Endothelial cell of umbilical vein (primary cell): ENCODE measurements around the gene SULF2. TPM values are rescaled to one million over a fixed set of nuclear protein-coding genes. Genes with fewer than 3 reads are reported as not detected.

Source experiments
- BruUV-seq: library from RNA; stranded (reverse); fragments of 400-500 nt; replicated peaks from 2 replicates; lab custom pipeline; 2021; lab: Mats Ljungman, UMichigan
- CTCF ChIA-PET: fragments of 300-600, 350-600 bp; sonication (Branson Sonifier 250); formaldehyde crosslinking; loops from one replicate; lab custom pipeline; 2021; ENCODE audit warnings: antibody characterized with exemption, inconsistent platforms; lab: Charles Lee
- POLR2A ChIA-PET: fragments of 300-600, 350-600 bp; sonication (Branson Sonifier 250); formaldehyde crosslinking; loops from one replicate; lab custom pipeline; 2021; ENCODE audit warnings: antibody characterized with exemption, inconsistent platforms; lab: Charles Lee
- DNase-seq: peaks from one replicate; pipeline ENCODE4 v3.0.0-alpha.2; 2011; ENCODE audit warnings: low read depth, low spot score
- FAIRE-seq: peaks from 2 replicates; lab custom pipeline; 2011; peaks lifted over from hg19 to GRCh38; lab: Jason Lieb, UNC
- H2AFZ ChIP-seq: 2 replicates; pipeline ENCODE4 v1.6.0; 2012; ENCODE audit warnings: low read depth, low read length, control low read depth, inconsistent platforms
- H3K27ac ChIP-seq: 2 replicates; pipeline ENCODE4 v1.5.1; 2011; ENCODE audit warnings: low read depth, mild to moderate bottlenecking, control low read depth, low read length, moderate library complexity; ENCODE audit not compliant: insufficient read depth
- H3K27me3 ChIP-seq, 2 experiments: 2 replicates each; pipeline versions ENCODE4 v1.6.0 to v1.6.1; 2011; ENCODE audit warnings: low read length in 2 of 2, mixed read lengths in 1 of 2; ENCODE audit not compliant: control insufficient read depth in 2 of 2, insufficient read depth in 2 of 2
- H3K36me3 ChIP-seq, 2 experiments: 2 replicates in 1 of 2; 3 replicates in 1 of 2; pipeline ENCODE4 v1.5.1; 2011; ENCODE audit warnings: low read length in 2 of 2, mild to moderate bottlenecking in 1 of 2, moderate library complexity in 1 of 2; ENCODE audit not compliant: control insufficient read depth in 2 of 2, insufficient read depth in 2 of 2; ENCODE audit errors: extremely low read depth in 1 of 2
- H3K4me1 ChIP-seq: 3 replicates; pipeline ENCODE4 v1.5.1; 2011; ENCODE audit warnings: mild to moderate bottlenecking, low read length; ENCODE audit not compliant: control insufficient read depth, insufficient read depth; ENCODE audit errors: extremely low read depth
- H3K4me2 ChIP-seq: 2 replicates; pipeline ENCODE4 v1.6.1; 2011; ENCODE audit warnings: low read length, control low read depth, mixed read lengths; ENCODE audit not compliant: insufficient read depth
- H3K4me3 ChIP-seq, 3 experiments: fragments of 200-600 bp in 1 of 3; sonication (generic), shearing (Covaris generic) in 1 of 3; replicated peaks in 1 of 3; 2 replicates each; pipeline ENCODE4 v1.5.1; 2011 to 2016; ENCODE audit warnings: control low read depth in 3 of 3, low read length in 3 of 3, mild to moderate bottlenecking in 2 of 3, inconsistent platforms in 1 of 3, low read depth in 1 of 3, moderate library complexity in 1 of 3; ENCODE audit not compliant: insufficient read depth in 1 of 3
- H3K79me2 ChIP-seq: 2 replicates; pipeline ENCODE4 v1.6.0; 2012; ENCODE audit warnings: low read length, inconsistent platforms; ENCODE audit not compliant: control insufficient read depth, insufficient read depth
- H3K9ac ChIP-seq: replicated peaks from 2 replicates; pipeline ENCODE3; 2011; ENCODE audit warnings: low read length, control low read depth; ENCODE audit not compliant: insufficient read depth; ENCODE audit errors: extremely low read depth
- H3K9me1 ChIP-seq: replicated peaks from 3 replicates; pipeline ENCODE4 v1.6.0; 2011; ENCODE audit warnings: mild to moderate bottlenecking, low read length; ENCODE audit not compliant: control insufficient read depth, insufficient read depth; ENCODE audit errors: extremely low read depth
- H3K9me3 ChIP-seq: replicated peaks from 2 replicates; pipeline ENCODE4 v1.5.1; 2012; ENCODE audit warnings: low read length, inconsistent platforms; ENCODE audit not compliant: control insufficient read depth, insufficient read depth
- H4K20me1 ChIP-seq: replicated peaks from 2 replicates; pipeline ENCODE3; 2011; ENCODE audit warnings: mild to moderate bottlenecking, low read length; ENCODE audit not compliant: control insufficient read depth, insufficient read depth; ENCODE audit errors: extremely low read depth
- EZH2 ChIP-seq: IDR thresholded peaks from 2 replicates; pipeline ENCODE4 v1.6.1; 2012; ENCODE audit warnings: borderline replicate concordance, low read depth, mild to moderate bottlenecking, moderate library complexity, low read length, inconsistent platforms; ENCODE audit not compliant: severe bottlenecking
- FOS ChIP-seq: IDR thresholded peaks from 2 replicates; pipeline ENCODE4 v1.6.1; 2011; ENCODE audit warnings: mild to moderate bottlenecking, low read length, moderate library complexity, borderline replicate concordance; ENCODE audit not compliant: insufficient read depth
- GATA2 ChIP-seq: IDR thresholded peaks from 2 replicates; pipeline ENCODE4 v1.7.0; 2011; ENCODE audit warnings: low read depth, mild to moderate bottlenecking, moderate library complexity, mixed read lengths, low read length; ENCODE audit not compliant: insufficient read length, insufficient read depth
- JUN ChIP-seq: IDR thresholded peaks from 2 replicates; pipeline ENCODE4 v1.6.1; 2011; ENCODE audit warnings: borderline replicate concordance, low read depth; ENCODE audit not compliant: insufficient read length, insufficient read depth
- MYC ChIP-seq: IDR thresholded peaks from one replicate; pipeline ENCODE4 v1.6.1; 2011; ENCODE audit warnings: mild to moderate bottlenecking, low read depth, low read length
- POLR2A ChIP-seq: IDR thresholded peaks from 2 replicates; pipeline ENCODE4 v1.6.1; 2012; ENCODE audit warnings: low read depth, mild to moderate bottlenecking, control low read depth, low read length
- POLR2AphosphoS5 ChIP-seq: IDR thresholded peaks from 2 replicates; pipeline ENCODE4 v1.6.1; 2012; ENCODE audit warnings: low read depth, mild to moderate bottlenecking, control low read depth, low read length, moderate library complexity; ENCODE audit not compliant: insufficient read depth
- dilution Hi-C: fragments of 300-500 bp; cut with MboI; formaldehyde crosslinking; loops from one replicate; pipeline ENCODE4 v1.15.0; 2019; ENCODE audit warnings: low sequenced_read_pairs; ENCODE audit not compliant: extremely low pct_ligation_motif_present
- intact Hi-C: fragments of 100-400 bp; cut with micrococcal nuclease; formaldehyde crosslinking; loops from one replicate; pipeline ENCODE4 v1.10.0; 2022
- polyA plus RNA-seq, 4 experiments: library from polyadenylated mRNA; depleted of rRNA in 3 of 4; stranded (reverse) in 3 of 4; unstranded in 1 of 4; fragments of >200 nt; gene quantifications; 2 replicates each; pipeline versions ENCODE4 v1.2.1 to v1.2.3, GENCODE V29; 2011 to 2012; ENCODE audit warnings: missing spikeins in 1 of 4
- total RNA-seq: library from RNA; stranded (reverse); gene quantifications from 2 replicates; pipeline ENCODE4 v1.2.3, GENCODE V29; 2021
- TF ChIP-seq, protein P1 (sequence below), 2 donors: IDR thresholded peaks; 1 replicate in 1 of 2; 2 replicates in 1 of 2; pipeline ENCODE4 v1.5.1; 2011; ENCODE audit warnings: low read length in 2 of 2, mild to moderate bottlenecking in 2 of 2, moderate library complexity in 2 of 2, control low read depth in 1 of 2, inconsistent platforms in 1 of 2, low read depth in 1 of 2; ENCODE audit not compliant: insufficient read depth in 1 of 2; ENCODE audit errors: extremely low read depth in 1 of 2
- TF ChIP-seq, protein P2 (sequence below): IDR thresholded peaks from 2 replicates; pipeline ENCODE4 v1.6.1; 2011; ENCODE audit not compliant: insufficient read depth, insufficient read length

The SULF2 gene
- total and polyA plus RNA-seq, 2 donors (not counting 3 experiments of a cell fraction or from before 2014, with no cell fraction given), result 58.5 to 160 TPM

DNA sequence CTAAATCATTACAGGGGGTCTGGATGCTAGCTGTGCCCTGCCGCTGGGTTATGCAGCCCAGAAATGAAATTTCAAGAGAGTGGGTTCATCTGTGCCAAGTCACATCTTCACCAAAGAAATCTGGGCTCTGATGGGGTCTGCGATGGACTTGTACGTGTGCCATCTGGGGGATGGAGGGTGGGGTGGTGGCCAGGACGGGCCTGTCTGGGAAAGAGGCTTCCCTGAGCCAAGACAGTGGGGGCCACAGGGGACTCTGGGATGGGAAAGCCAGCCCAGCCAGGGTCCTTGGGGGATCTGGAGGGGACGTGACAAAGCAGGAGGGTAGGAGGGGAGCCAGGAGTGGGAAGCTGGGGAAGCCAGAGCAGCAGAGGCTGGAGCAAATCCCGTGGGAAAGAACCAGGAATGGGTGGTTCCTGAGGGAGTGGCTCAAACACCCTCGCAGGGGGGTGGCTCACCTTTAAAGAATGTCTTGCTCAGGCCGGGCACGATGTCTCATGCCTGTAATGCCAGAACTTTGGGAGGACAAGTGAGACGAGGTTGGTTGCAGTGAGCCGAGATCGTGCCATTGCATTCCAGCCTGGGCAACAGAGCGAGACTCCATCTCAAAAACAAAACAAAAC lies 36.3 kb upstream of the SULF2 start:
- no peak for FAIRE-seq

DNA sequence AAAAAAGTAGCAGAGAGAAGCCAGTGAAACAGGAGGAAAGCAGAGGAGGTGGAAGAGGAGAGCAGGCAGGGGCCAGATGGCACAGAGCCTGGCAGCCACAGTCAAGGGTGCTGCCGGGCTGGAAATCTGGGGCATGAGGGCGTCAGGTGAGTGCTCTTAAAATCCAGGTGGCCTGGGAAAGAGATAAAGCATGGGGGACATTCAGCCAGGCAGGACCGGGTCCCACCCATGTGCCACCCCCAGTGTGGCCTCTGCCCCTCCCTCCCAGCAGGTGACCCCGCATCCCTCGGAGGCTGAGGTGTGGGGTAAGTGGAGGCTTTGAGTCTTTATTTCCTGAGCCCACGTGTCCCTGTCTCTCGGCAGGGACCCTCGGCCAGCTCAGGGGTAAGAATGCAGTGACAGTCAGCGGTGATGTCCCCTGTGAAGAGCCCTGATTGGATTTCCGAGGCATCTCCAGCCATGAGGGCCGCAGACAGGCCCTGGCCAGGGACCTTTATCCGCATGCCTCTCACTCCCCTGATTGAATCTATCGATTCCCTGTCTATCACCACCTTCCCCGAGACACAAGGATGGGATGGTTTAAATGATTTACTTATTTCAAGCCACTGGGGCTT lies 33.8 kb upstream of the SULF2 start:
- Histone ChIP-seq H4K20me1 (no peaks in the 10 kb centered on the region), H3K9me1 (no peaks in the 10 kb centered on the region), H3K9me3 (no peaks in the 10 kb centered on the region), H3K27ac (no peak overlapping the region), H3K36me3 (no peaks in the 10 kb centered on the region), H3K4me1 (no peaks in the 10 kb centered on the region), H3K4me3 (no peak overlapping the region), H3K27me3 (peaks cover 2 to 3% of the 10 kb centered on the region in 2 experiments), H3K9ac (no peak overlapping the region), H3K4me2 (no peak overlapping the region), H2AFZ (no peak overlapping the region), H3K79me2 (no peaks in the 10 kb centered on the region)
- CTCF ChIA-PET, result interaction anchor here (2.1 kb wide), 1 partner anchor 76 kb away, joined by 5 read pairs; no protein-coding TSS in a partner anchor
- no TSS peak for BruUV-seq
- POLR2A ChIA-PET, result no interaction called here
- dilution Hi-C loops, result no loop called here
- TF ChIP-seq, protein P1, sequence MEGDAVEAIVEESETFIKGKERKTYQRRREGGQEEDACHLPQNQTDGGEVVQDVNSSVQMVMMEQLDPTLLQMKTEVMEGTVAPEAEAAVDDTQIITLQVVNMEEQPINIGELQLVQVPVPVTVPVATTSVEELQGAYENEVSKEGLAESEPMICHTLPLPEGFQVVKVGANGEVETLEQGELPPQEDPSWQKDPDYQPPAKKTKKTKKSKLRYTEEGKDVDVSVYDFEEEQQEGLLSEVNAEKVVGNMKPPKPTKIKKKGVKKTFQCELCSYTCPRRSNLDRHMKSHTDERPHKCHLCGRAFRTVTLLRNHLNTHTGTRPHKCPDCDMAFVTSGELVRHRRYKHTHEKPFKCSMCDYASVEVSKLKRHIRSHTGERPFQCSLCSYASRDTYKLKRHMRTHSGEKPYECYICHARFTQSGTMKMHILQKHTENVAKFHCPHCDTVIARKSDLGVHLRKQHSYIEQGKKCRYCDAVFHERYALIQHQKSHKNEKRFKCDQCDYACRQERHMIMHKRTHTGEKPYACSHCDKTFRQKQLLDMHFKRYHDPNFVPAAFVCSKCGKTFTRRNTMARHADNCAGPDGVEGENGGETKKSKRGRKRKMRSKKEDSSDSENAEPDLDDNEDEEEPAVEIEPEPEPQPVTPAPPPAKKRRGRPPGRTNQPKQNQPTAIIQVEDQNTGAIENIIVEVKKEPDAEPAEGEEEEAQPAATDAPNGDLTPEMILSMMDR (IDR thresholded peaks at IDR 0.05; ENCODE audit: extremely low read depth in 1 of 2, insufficient read depth in 1 of 2, low read depth in 1 of 2, low read length in 2 of 2), result no peak
- no peak for TF ChIP-seq POLR2AphosphoS5
- no peak for TF ChIP-seq MYC
- TF ChIP-seq, protein P2, sequence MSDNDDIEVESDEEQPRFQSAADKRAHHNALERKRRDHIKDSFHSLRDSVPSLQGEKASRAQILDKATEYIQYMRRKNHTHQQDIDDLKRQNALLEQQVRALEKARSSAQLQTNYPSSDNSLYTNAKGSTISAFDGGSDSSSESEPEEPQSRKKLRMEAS, result no peak
- TF ChIP-seq POLR2A, result no peak
- TF ChIP-seq GATA2, result no peak
- TF ChIP-seq FOS, result no peak
- no peak for TF ChIP-seq EZH2
- no peak for TF ChIP-seq JUN
- intact Hi-C loops, result no loop called here
- no peak for DNase-seq
- FAIRE-seq, result no peak

More for the DNA sequence above, 36.3 kb upstream of the SULF2 start:
- H3K4me3 ChIP-seq, result no peak overlapping the region
- intact Hi-C loops (no loop called here), dilution Hi-C loops (no loop called here)
- ChIA-PET CTCF (interaction anchor here (2.1 kb wide), 1 partner anchor 74 kb away, joined by 5 read pairs; no protein-coding TSS in a partner anchor), POLR2A (no interaction called here)
- no peaks in the 10 kb centered on the region for H3K27me3 ChIP-seq
- no peak overlapping the region for H3K9ac ChIP-seq
- no peaks in the 10 kb centered on the region for H3K4me1 ChIP-seq
- H3K9me3 ChIP-seq, result no peaks in the 10 kb centered on the region
- H4K20me1 ChIP-seq, result no peaks in the 10 kb centered on the region
- H3K4me2 ChIP-seq, result no peak overlapping the region
- H2AFZ ChIP-seq, result no peak overlapping the region
- no peaks in the 10 kb centered on the region for H3K36me3 ChIP-seq
- H3K27ac ChIP-seq, result no peak overlapping the region
- H3K9me1 ChIP-seq, result no peaks in the 10 kb centered on the region
- DNase-seq, result no peak
- no peaks in the 10 kb centered on the region for H3K79me2 ChIP-seq
- no TSS peak for BruUV-seq
- TF ChIP-seq MYC (no peak), EZH2 (no peak)
- TF ChIP-seq, protein P2, result no peak
